ENCODE data around the gene IQCN. TPM values are rescaled to one million over a fixed set of nuclear protein-coding genes. Genes with fewer than 3 reads are reported as not detected.
"Not testable (repeated sequence)": the region's sequence is repeated elsewhere in the genome, so short reads cannot be mapped to it uniquely, and the experiment has no call there.

Gene IQCN
- total and polyA plus RNA-seq, 2 experiments from 2014 or later, result 0.35 TPM; not detected in 1

- Mint-ChIP-seq H3K4me3 (no peak overlapping the region), H3K27ac (no peak overlapping the region), H3K4me1 (peaks cover 9% of the 10 kb centered on the region; the same call in 2 of the 3 replicates), H3K9me3 (no peaks in the 10 kb centered on the region), H3K27me3 (ENCODE audit: insufficient read depth, low read depth, poor library complexity) (peaks cover 9% of the 10 kb centered on the region), H3K36me3 (ENCODE audit: low read depth) (no peaks in the 10 kb centered on the region)
- Histone ChIP-seq H4K20me1 (replicated peaks; ENCODE audit: insufficient read depth) (no peaks in the 10 kb centered on the region), H3K4me3 (no peak overlapping the region), H3K27me3 (ENCODE audit: insufficient read depth) (no peaks in the 10 kb centered on the region), H3K79me2 (replicated peaks; ENCODE audit: insufficient read depth) (no peaks in the 10 kb centered on the region), H3K4me1 (ENCODE audit: insufficient read depth) (no peaks in the 10 kb centered on the region; the same call in none of the 2 replicates), H3K36me3 (ENCODE audit: insufficient read depth) (no peaks in the 10 kb centered on the region), H3K27ac (ENCODE audit: low read depth) (no peak overlapping the region), H3F3A (replicated peaks; ENCODE audit: low read depth) (0 out of 2 replicates have a peak, but pooled peaks cover 7% of the 10 kb centered on the region), H2AFZ (no peak overlapping the region), H3K9me2 (ENCODE audit: insufficient read depth) (no peaks in the 10 kb centered on the region), H3K4me2 (no peak overlapping the region)
- DNase-seq (ENCODE audit: low spot score) (no peak), ATAC-seq (no peak)
- TF ChIP-seq ETS1 (IDR thresholded peaks at IDR 0.05) (no peak), CREB1 (CRISPR knock-in tag; IDR thresholded peaks at IDR 0.05; ENCODE audit: low read depth) (no peak), REST (IDR thresholded peaks at IDR 0.05; ENCODE audit: unreplicated experiment) (no peak), ZNF114 (CRISPR knock-in tag; IDR thresholded peaks at IDR 0.05) (no peak), ZNF331 (CRISPR knock-in tag; IDR thresholded peaks at IDR 0.05; ENCODE audit: low read depth) (no peak), ZNF462 (CRISPR knock-in tag; IDR thresholded peaks at IDR 0.05) (no peak), NANOG (IDR thresholded peaks at IDR 0.05; ENCODE audit: borderline replicate concordance) (no peak), POLR2AphosphoS5 (IDR thresholded peaks at IDR 0.05; ENCODE audit: low read depth) (no peak), EZH2 (IDR thresholded peaks at IDR 0.05; ENCODE audit: low read depth, unreplicated experiment) (no peak), JUNB (IDR thresholded peaks at IDR 0.05; ENCODE audit: unreplicated experiment) (no peak)
Measured at GRCh38 chr19:18211683-18212082, 62.6 kb downstream of the IQCN start.

DNA sequence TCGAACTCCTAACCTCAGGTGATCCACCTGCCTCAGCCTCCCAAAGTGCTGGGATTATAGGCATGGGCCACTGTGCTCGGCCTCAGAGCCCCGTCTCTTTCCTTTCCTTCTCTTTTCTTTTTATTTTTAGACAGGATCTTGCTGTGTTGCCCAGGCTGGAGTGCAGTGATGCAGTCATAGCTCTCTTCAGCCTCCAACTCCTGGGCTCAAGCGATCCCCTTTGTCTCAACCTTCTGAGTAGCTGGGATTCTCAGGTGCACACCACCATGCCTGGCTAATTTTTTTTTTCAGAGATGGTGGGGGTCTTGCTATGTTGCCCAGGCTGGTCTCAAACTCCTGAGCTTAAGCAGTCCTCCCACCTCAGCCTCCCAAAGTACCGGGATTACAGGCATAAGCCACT lies 64.3 kb downstream of the IQCN start:
- not testable (repeated sequence) for ATAC-seq; H2AFZ ChIP-seq; H3K27ac ChIP-seq (ENCODE audit: low read depth); H3K27ac Mint-ChIP-seq; H3K9me2 ChIP-seq (ENCODE audit: insufficient read depth); H3K4me3 ChIP-seq; H3K36me3 Mint-ChIP-seq (ENCODE audit: low read depth); H3K9me3 Mint-ChIP-seq; H3K79me2 ChIP-seq (replicated peaks; ENCODE audit: insufficient read depth); H3K27me3 ChIP-seq (ENCODE audit: insufficient read depth); H3K36me3 ChIP-seq (ENCODE audit: insufficient read depth); H3K4me2 ChIP-seq; DNase-seq (ENCODE audit: low spot score); H3K4me3 Mint-ChIP-seq; H4K20me1 ChIP-seq (replicated peaks; ENCODE audit: insufficient read depth)
- Histone ChIP-seq H3K4me1 (ENCODE audit: insufficient read depth) (peaks cover 11% of the 10 kb centered on the region), H3F3A (replicated peaks; ENCODE audit: low read depth) (peaks cover 14% of the 10 kb centered on the region)
- peaks cover 15% of the 10 kb centered on the region for H3K4me1 Mint-ChIP-seq
- H3K27me3 Mint-ChIP-seq (ENCODE audit: insufficient read depth, low read depth, poor library complexity), result peaks cover 10% of the 10 kb centered on the region
